ENCODE results near the gene PLK1. TPM values are rescaled to one million over a fixed set of nuclear protein-coding genes. Genes with fewer than 3 reads are reported as not detected.

The PLK1 gene
- 22.1 and 94.8 TPM in 2 replicates for total RNA-seq

GRCh38 chr16:23678430-23679273 is at the start of gene PLK1:
PLK1 (plus strand) TSS chr16:23678889; CDS start chr16:23678933, 44 bp downstream.

GRCh38 chr16:23640931-23641765 is 37.5 kb upstream of the PLK1 start, which contains the start of the genes DCTN5 and PALB2:
DCTN5 (plus strand) TSS chr16:23641466; CDS start chr16:23641543, 77 bp downstream.
PALB2 (minus strand) TSS chr16:23641310; CDS start chr16:23641157, 153 bp downstream.

GRCh38 chr16:23712976-23713375 is 34.3 kb downstream of the PLK1 start, which contains the start of gene ERN2:
ERN2 (minus strand) TSS chr16:23713222; CDS start chr16:23713187, 35 bp downstream.

Other genes starting within 250 kb of the PLK1 start
- 10.2 TPM in 2 replicates for gene COG7, start 225.7 kb upstream of the PLK1 start, total RNA-seq
- 15.6 and 32.2 TPM in 2 replicates for gene GGA2, start 168.4 kb upstream of the PLK1 start, total RNA-seq
- gene EARS2, start 121.5 kb upstream of the PLK1 start, total RNA-seq = 32.4 and 41.7 TPM in 2 replicates
- gene UBFD1, start 121.2 kb upstream of the PLK1 start, total RNA-seq = 61.1 and 69.9 TPM in 2 replicates
- 147 and 213 TPM in 2 replicates for gene NDUFAB1, start 82.6 kb upstream of the PLK1 start, total RNA-seq
- 8.6 and 12.3 TPM in 2 replicates for gene PALB2, start 37.6 kb upstream of the PLK1 start, total RNA-seq
- 39.8 and 54.5 TPM in 2 replicates for gene DCTN5, start 37.4 kb upstream of the PLK1 start, total RNA-seq
- not detected in 2 replicates for gene ERN2, start 34.3 kb downstream of the PLK1 start, total RNA-seq
- not detected in 2 replicates for gene CHP2, start 76.1 kb downstream of the PLK1 start, total RNA-seq
- gene PRKCB, start 157.1 kb downstream of the PLK1 start, total RNA-seq = not detected in 2 replicates

Measured in hair follicular keratinocyte (primary cell).